ENCODE data around the gene SPRR2E. TPM values are rescaled to one million over a fixed set of nuclear protein-coding genes. Genes with fewer than 3 reads are reported as not detected.

SPRR2E gene

Small RNA genes lying within 50 kb of the gene (small RNA-seq; reads per million reads assigned to genes)
- gene SPRR2C (ENCODE audit: insufficient read depth): not detected
